GM12872 (cell line): ENCODE data around the gene ARHGEF16.

Experiments used
- TF ChIP-seq, protein P1 (sequence below): IDR thresholded peaks from 3 replicates; pipeline ENCODE4 v1.5.1; 2011; ENCODE audit warnings: low read depth, mild to moderate bottlenecking, low read length, moderate library complexity; ENCODE audit not compliant: insufficient read depth

ARHGEF16 gene

GRCh38 chr1:3504151-3504821, 49.8 kb downstream of the ARHGEF16 start:
- TF ChIP-seq, protein P1, sequence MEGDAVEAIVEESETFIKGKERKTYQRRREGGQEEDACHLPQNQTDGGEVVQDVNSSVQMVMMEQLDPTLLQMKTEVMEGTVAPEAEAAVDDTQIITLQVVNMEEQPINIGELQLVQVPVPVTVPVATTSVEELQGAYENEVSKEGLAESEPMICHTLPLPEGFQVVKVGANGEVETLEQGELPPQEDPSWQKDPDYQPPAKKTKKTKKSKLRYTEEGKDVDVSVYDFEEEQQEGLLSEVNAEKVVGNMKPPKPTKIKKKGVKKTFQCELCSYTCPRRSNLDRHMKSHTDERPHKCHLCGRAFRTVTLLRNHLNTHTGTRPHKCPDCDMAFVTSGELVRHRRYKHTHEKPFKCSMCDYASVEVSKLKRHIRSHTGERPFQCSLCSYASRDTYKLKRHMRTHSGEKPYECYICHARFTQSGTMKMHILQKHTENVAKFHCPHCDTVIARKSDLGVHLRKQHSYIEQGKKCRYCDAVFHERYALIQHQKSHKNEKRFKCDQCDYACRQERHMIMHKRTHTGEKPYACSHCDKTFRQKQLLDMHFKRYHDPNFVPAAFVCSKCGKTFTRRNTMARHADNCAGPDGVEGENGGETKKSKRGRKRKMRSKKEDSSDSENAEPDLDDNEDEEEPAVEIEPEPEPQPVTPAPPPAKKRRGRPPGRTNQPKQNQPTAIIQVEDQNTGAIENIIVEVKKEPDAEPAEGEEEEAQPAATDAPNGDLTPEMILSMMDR, result no peak

DNA sequence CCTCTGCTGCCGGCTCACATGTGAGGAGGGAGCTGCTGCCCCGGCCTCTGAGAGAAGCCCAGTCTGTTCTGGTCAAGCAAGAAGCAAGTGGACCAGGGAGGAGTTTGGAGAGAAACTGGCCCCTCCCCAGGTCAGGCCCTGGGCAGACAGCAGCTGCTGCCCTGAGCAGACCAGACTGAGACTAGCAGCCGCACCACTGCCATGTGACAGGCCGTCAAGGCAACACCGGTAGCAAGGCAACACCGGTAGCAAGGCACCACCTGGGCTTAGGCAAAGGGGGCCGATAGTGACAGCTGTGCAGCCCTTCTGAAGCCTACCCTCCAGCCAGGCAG, 50.3 kb downstream of the ARHGEF16 start:
- TF ChIP-seq, protein P1, result no peak

GRCh38 chr1:3505161-3505560, 50.7 kb downstream of the ARHGEF16 start:
- TF ChIP-seq, protein P1, result no peak

- TF ChIP-seq, protein P1, result no peak
Observed at GRCh38 chr1:3506041-3506440, 51.6 kb downstream of the ARHGEF16 start.

GRCh38 chr1:3506943-3507342, 52.5 kb downstream of the ARHGEF16 start:
- TF ChIP-seq, protein P1, result no peak

GRCh38 chr1:3507636-3508275, 53.3 kb downstream of the ARHGEF16 start:
- TF ChIP-seq, protein P1, result no peak

DNA sequence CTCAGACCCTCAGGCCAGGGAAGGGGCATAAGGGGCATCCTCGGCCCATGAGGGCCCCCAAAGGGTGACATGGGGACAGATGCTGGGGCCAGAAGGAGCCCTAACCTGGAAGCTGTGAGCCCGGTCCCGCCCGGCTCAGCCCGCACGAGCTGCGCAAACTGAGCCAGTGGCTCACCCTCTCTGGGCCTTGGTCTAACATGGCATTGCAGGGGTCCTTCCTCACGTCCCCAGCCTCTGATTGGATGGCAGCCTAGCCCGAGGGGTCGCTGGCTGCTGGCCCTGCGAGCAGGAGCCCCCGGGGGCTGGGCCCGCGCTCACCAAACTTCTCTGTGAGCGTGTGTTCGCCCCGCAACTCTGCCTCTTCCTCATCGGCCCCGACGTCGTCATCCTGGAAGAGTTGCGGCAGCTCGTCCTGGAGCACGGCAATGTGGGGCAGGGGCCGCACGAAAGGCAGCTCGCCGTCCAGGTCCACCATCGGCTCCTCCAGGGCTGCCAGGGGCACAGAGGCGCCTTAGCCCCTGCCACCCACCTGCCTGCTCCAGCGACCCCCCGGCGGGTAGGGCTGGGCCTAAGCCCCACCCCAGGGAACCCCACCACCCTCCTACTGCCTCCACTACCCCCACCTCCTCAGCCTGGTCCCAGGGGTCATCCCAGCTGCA, 54.4 kb downstream of the ARHGEF16 start:
- TF ChIP-seq, protein P1, result no peak
